GM23338 (cell line): ENCODE measurements around the gene TEDC2. TPM values are rescaled to one million over a fixed set of nuclear protein-coding genes. Genes with fewer than 3 reads are reported as not detected.

Experiments
- ATAC-seq: fragments of 200-7000 bp; cut with Tn5 transposase; 3 replicates; pipeline ENCODE4 v1.9.1; 2020
- DNase-seq: peaks from one replicate; pipeline ENCODE4 v3.0.0-alpha.2; 2015; ENCODE audit warnings: low spot score
- H2AFZ ChIP-seq: fragments of 200-600 bp; sonication (generic); 2 replicates; pipeline ENCODE4 v1.8.0; 2016; ENCODE audit warnings: antibody characterized with exemption, mild to moderate bottlenecking, moderate library complexity
- H3F3A ChIP-seq: fragments of 200-600 bp; sonication (generic); replicated peaks from 2 replicates; pipeline ENCODE4 v1.8.0; 2017; ENCODE audit warnings: antibody characterized with exemption, mixed run types, low read depth
- H3K27ac ChIP-seq: fragments of 200-600 bp; sonication (generic); 2 replicates; pipeline ENCODE4 v1.6.1; 2016; ENCODE audit warnings: low read depth
- H3K27me3 ChIP-seq: fragments of 200-600 bp; sonication (generic); 2 replicates; pipeline ENCODE4 v1.8.0; 2016; ENCODE audit warnings: mild to moderate bottlenecking, mixed run types, moderate library complexity; ENCODE audit not compliant: insufficient read depth
- H3K36me3 ChIP-seq: fragments of 200-600 bp; sonication (generic); 2 replicates; pipeline ENCODE4 v1.8.0; 2016; ENCODE audit warnings: mild to moderate bottlenecking; ENCODE audit not compliant: insufficient read depth
- H3K4me1 ChIP-seq: fragments of 200-600 bp; sonication (generic); 2 replicates; pipeline ENCODE4 v1.8.0; 2016; ENCODE audit warnings: mild to moderate bottlenecking, moderate library complexity; ENCODE audit not compliant: insufficient read depth
- H3K4me2 ChIP-seq: fragments of 200-600 bp; sonication (generic); 2 replicates; pipeline ENCODE4 v1.7.1; 2017; ENCODE audit warnings: mixed run types
- H3K4me3 ChIP-seq: fragments of 200-600 bp; sonication (generic); 2 replicates; pipeline ENCODE4 v1.6.1; 2016; ENCODE audit warnings: mixed run types
- H3K79me2 ChIP-seq: fragments of 200-600 bp; sonication (generic); replicated peaks from 2 replicates; pipeline ENCODE4 v1.8.0; 2017; ENCODE audit warnings: mild to moderate bottlenecking; ENCODE audit not compliant: insufficient read depth
- H3K9me2 ChIP-seq: fragments of 200-600 bp; sonication (generic); 2 replicates; pipeline ENCODE4 v1.8.0; 2017; ENCODE audit not compliant: insufficient read depth
- H4K20me1 ChIP-seq: fragments of 200-600 bp; sonication (generic); replicated peaks from 2 replicates; pipeline ENCODE4 v1.8.0; 2017; ENCODE audit warnings: mild to moderate bottlenecking; ENCODE audit not compliant: insufficient read depth
- H3K27ac Mint-ChIP-seq: 2 replicates; pipeline ENCODE4 v1.8.0; 2020; ENCODE audit warnings: inconsistent platforms, mild to moderate bottlenecking, moderate library complexity, mixed read lengths
- H3K27me3 Mint-ChIP-seq: 3 replicates; pipeline ENCODE4 v1.8.0; 2022; ENCODE audit warnings: low read depth, mild to moderate bottlenecking, moderate library complexity, mixed read lengths, inconsistent platforms; ENCODE audit not compliant: insufficient read depth, poor library complexity
- H3K36me3 Mint-ChIP-seq: 3 replicates; pipeline ENCODE4 v1.8.0; 2021; ENCODE audit warnings: low read depth, mild to moderate bottlenecking, inconsistent platforms, moderate library complexity, mixed read lengths
- H3K4me1 Mint-ChIP-seq: 3 replicates; pipeline ENCODE4 v1.8.0; 2020; ENCODE audit warnings: mild to moderate bottlenecking, inconsistent platforms, mixed read lengths
- H3K4me3 Mint-ChIP-seq: 3 replicates; pipeline ENCODE4 v1.8.0; 2021; ENCODE audit warnings: moderate library complexity, mild to moderate bottlenecking, inconsistent platforms, mixed read lengths
- H3K9me3 Mint-ChIP-seq: 3 replicates; pipeline ENCODE4 v1.8.0; 2020; ENCODE audit warnings: moderate library complexity, mild to moderate bottlenecking, inconsistent platforms, mixed read lengths
- ETS1 ChIP-seq: IDR thresholded peaks from 2 replicates; pipeline ENCODE4 v1.6.1; 2016; ENCODE audit warnings: antibody characterized with exemption
- EZH2 ChIP-seq: fragments of 200-600 bp; sonication (generic); IDR thresholded peaks from one replicate; pipeline ENCODE4 v1.8.0; 2017; ENCODE audit warnings: antibody characterized with exemption, mild to moderate bottlenecking, low read depth; ENCODE audit not compliant: unreplicated experiment
- NANOG ChIP-seq: IDR thresholded peaks from 2 replicates; pipeline ENCODE4 v1.6.1; 2016; ENCODE audit warnings: antibody characterized with exemption, borderline replicate concordance
- REST ChIP-seq: IDR thresholded peaks from one replicate; pipeline ENCODE4 v1.6.1; 2018; ENCODE audit warnings: antibody characterized with exemption; ENCODE audit not compliant: unreplicated experiment
- ZNF331 ChIP-seq: fragments of 250-450 bp; sonication (Bioruptor Pico); IDR thresholded peaks from 2 replicates; pipeline ENCODE4 v1.5.0; 2020; ENCODE audit warnings: low read depth, mild to moderate bottlenecking, moderate library complexity
- polyA plus RNA-seq: library from polyadenylated mRNA; unstranded; fragments of >200 nt; fragmentation: Nextera tagmentation; extraction: Ambion mirVana; gene quantifications from 2 replicates; pipeline ENCODE4 v1.2.1, GENCODE V29; 2016
- total RNA-seq: library from RNA; depleted of rRNA; stranded (reverse); fragments of >200 nt; shearing (Covaris generic); gene quantifications from 2 replicates; pipeline ENCODE4 v1.2.3, GENCODE V29; 2014

TEDC2 gene
- total and polyA plus RNA-seq, 2 experiments from 2014 or later, result 50.6 to 98.9 TPM

GRCh38 chr16:2489581-2489980, 29.7 kb downstream of the TEDC2 start:
- no peaks in the 10 kb centered on the region for H3K4me1 ChIP-seq
- TF ChIP-seq ZNF331 (CRISPR knock-in tag) (no peak), REST (no peak), ETS1 (no peak), EZH2 (no peak)
- Mint-ChIP-seq H3K27me3 (peaks cover 14% of the 10 kb centered on the region), H3K27ac (no peak overlapping the region), H3K36me3 (no peaks in the 10 kb centered on the region; the same call in 2 of the 3 replicates), H3K9me3 (no peaks in the 10 kb centered on the region), H3K4me3 (no peak overlapping the region), H3K4me1 (peaks cover 12% of the 10 kb centered on the region)
- H3K27ac ChIP-seq, result no peak overlapping the region
- no peaks in the 10 kb centered on the region for H3K27me3 ChIP-seq
- H4K20me1 ChIP-seq, result no peaks in the 10 kb centered on the region; the same call in 1 of the 2 replicates
- DNase-seq, result no peak
- no peak overlapping the region for H3K4me3 ChIP-seq
- no peak overlapping the region for H2AFZ ChIP-seq
- no peak overlapping the region for H3K4me2 ChIP-seq
- no peaks in the 10 kb centered on the region for H3K36me3 ChIP-seq
- no peaks in the 10 kb centered on the region for H3F3A ChIP-seq
- no peaks in the 10 kb centered on the region for H3K9me2 ChIP-seq
- H3K79me2 ChIP-seq, result 0 out of 2 replicates have a peak, but pooled peaks cover 3% of the 10 kb centered on the region
- ATAC-seq, result no peak

- H3K4me3 ChIP-seq, result no peak overlapping the region
- H3K4me1 ChIP-seq, result no peaks in the 10 kb centered on the region
- ATAC-seq (no peak), DNase-seq (no peak)
- no peaks in the 10 kb centered on the region for H3K27me3 ChIP-seq
- no peak overlapping the region for H3K27ac ChIP-seq
- H4K20me1 ChIP-seq, result no peaks in the 10 kb centered on the region; the same call in 1 of the 2 replicates
- H3K9me3 Mint-ChIP-seq, result no peaks in the 10 kb centered on the region
- H3K4me2 ChIP-seq, result no peak overlapping the region
- no peak overlapping the region for H2AFZ ChIP-seq
- H3K79me2 ChIP-seq, result 0 out of 2 replicates have a peak, but pooled peaks cover 3% of the 10 kb centered on the region
- no peaks in the 10 kb centered on the region for H3K36me3 Mint-ChIP-seq
- no peak overlapping the region for H3K4me3 Mint-ChIP-seq
- no peak overlapping the region for H3K27ac Mint-ChIP-seq
- H3K9me2 ChIP-seq, result no peaks in the 10 kb centered on the region
- peaks cover 9% of the 10 kb centered on the region; the same call in 2 of the 3 replicates for H3K4me1 Mint-ChIP-seq
- peaks cover 13% of the 10 kb centered on the region for H3K27me3 Mint-ChIP-seq
- no peaks in the 10 kb centered on the region for H3K36me3 ChIP-seq
- H3F3A ChIP-seq, result no peaks in the 10 kb centered on the region
- TF ChIP-seq NANOG, result no peak
- no peak for TF ChIP-seq EZH2
- no peak for TF ChIP-seq ETS1
- no peak for TF ChIP-seq REST
These were observed 30.5 kb downstream of the TEDC2 start for GRCh38 chr16:2490190-2491105.
